Right lung (tissue), 5 donors: ENCODE data around the gene NKAIN2. TPM values are rescaled to one million over a fixed set of nuclear protein-coding genes. Genes with fewer than 3 reads are reported as not detected.
A peak's percentile ranks its signal among the peaks of the same experiment; 100 is the strongest.
"Not testable (repeated sequence)": the region's sequence is repeated elsewhere in the genome, so short reads cannot be mapped to it uniquely, and the experiment has no call there.

ENCODE experiments used
- DNase-seq, 2 donors: peaks; one replicate each; pipeline ENCODE4 v3.0.0-alpha.2; 2013
- polyA plus RNA-seq, 5 donors: library from polyadenylated mRNA; unstranded; fragments of 120-200 nt; gene quantifications; one replicate each; pipeline versions ENCODE4 v1.2.1 to v1.2.3, GENCODE V29; 2013; ENCODE audit warnings: inconsistent platforms in 1 of 5, low replicate concordance in 1 of 5; ENCODE audit not compliant: insufficient read length in 5 of 5, insufficient read depth in 1 of 5

NKAIN2 gene
- polyA plus RNA-seq, 5 donors: 8.1 to 27.3 (median 18.8) TPM

DNA sequence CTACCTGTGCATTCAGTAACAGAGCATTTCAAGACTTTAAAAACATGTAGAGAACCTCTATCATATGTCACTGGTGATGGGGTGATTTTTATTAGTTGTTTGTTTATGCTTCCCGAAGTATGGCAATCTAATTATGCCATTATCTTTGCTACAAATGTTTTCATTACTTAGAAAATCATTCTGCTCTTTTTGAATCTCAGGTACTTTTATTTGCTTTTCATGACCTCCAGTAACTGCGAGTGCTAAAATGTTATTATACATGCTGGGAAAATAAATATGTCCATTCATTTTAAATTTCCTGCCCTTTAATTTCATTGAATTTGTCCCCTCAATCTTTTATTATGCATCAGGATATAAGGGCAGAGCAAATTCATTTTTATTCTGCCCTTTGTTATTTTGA is 515.7 kb downstream of the NKAIN2 start:
- DNase-seq: no peak

DNA sequence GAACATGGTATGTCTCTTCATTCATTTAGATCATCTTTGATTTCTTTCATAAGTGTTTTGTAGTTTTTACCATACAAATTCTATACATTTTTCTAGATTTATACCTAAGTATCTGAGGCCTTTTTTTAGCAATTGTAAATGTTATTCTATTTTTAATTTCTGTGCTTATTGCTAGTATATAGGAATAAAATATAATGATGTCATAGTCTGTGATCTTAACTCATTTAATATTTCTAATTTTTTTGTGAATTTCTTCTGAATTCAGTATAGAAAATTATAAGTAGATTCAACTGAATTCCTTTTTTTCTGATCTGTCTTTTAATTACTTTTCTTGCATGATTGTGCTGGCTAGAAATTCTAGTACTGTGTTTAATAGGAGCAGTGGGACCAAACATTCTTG is 520.6 kb downstream of the NKAIN2 start:
- no peak for DNase-seq

DNA sequence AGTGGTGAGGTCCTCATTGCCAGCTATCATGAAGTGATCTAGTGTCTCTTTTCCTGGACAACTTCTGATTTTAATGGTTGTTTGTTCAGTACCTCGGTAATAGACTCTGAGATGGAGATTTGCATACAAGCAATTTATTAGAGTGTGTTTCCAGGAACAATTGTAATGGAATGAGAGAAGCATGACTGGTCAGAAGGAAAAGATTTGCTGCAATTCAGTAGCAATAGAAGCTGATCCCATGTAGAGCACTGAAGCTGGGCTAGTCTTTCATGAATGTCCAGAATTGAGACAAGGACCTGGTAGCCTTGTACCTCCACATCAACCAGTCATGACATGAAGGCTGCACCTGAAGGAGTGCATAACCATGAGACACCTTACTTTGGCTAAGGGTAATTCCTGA is 526.5 kb downstream of the NKAIN2 start:
- no peak for DNase-seq

DNA sequence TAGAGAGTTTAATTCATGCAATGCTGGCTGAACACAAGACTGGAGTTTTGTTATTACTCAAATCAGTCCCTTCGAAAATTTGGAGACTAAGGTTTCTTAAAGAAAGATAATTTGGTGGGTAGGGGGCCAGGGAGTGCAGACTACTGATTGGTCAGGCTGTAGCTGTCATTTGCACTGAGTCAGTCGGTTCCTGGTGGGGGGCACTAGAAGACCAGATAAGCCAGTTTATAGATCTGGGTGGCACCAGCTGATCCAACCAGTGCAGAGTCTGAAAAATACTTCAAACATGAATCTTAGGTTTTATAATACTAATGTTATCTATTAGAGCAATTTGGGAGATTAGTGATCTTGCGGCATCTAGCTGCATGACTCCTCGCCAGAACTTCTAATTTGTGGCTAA is 530.7 kb downstream of the NKAIN2 start:
- no peak for DNase-seq

DNA sequence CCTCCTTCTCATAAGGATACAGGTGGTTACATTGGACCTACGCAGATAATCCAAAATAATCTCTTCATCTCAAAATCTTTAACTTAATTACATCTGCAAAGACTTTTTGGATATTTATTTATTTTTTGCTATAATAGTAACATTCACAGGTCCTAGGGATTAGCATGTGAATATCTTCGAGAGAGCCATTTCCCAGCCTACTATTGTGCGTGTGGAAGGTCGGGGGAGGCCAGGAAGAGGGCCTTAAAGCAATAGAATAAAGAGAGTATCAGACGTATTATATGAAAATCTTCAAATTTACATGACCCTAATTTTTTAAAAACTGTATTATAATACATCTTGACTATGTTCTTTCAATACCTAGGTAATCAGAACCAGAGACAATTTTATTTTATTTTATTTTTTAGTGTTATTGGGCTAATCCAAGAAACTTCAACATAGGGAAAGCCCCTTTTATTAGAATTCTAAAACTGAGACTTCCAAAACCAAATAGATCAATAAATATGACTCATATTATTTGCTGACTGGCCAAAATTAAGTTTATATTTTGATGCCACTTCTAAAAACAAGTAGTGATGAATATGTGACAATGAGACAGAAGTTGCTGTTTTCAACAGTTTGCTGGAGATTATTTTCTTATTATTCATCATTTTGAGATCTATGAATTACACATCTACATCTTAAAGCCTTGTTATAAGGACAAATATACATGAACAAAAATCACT is 536.1 kb downstream of the NKAIN2 start:
- DNase-seq: no peak

DNA sequence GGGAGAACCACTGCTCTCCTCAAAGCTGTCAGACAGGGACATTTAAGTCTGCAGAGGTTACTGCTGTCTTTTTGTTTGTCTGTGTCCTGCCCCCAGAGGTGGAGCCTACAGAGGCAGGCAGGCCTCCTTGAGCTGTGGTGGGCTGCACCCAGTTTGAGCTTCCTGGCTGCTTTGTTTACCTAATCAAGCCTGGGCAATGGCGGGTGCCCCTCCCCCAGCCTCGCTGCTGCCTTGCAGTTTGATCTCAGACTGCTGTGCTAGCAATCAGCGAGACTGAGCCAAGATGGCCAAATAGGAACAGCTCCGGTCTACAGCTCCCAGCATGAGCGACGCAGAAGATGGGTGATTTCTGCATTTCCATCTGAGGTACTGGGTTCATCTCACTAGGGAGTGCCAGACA is 544.7 kb downstream of the NKAIN2 start:
- DNase-seq: not testable (repeated sequence)

DNA sequence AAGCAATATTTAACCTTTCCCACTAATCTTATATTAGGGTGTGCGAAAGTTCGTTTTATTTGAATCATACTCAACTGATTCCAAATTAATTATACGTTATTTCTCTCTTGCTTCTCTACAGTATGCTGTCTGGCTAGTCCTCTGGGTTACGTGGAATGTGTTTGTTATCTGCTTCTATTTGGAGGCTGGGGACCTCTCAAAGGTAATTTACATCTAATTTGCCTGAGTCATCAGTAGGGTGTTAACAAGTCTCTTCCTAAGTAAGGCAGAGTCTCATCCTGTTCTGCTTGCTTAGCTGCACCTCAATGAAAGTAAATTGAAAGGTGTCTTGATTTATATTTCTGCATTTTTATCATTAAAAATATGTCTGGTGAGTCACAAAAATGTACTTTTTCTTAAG is 551.5 kb downstream of the NKAIN2 start:
- no peak for DNase-seq

DNA sequence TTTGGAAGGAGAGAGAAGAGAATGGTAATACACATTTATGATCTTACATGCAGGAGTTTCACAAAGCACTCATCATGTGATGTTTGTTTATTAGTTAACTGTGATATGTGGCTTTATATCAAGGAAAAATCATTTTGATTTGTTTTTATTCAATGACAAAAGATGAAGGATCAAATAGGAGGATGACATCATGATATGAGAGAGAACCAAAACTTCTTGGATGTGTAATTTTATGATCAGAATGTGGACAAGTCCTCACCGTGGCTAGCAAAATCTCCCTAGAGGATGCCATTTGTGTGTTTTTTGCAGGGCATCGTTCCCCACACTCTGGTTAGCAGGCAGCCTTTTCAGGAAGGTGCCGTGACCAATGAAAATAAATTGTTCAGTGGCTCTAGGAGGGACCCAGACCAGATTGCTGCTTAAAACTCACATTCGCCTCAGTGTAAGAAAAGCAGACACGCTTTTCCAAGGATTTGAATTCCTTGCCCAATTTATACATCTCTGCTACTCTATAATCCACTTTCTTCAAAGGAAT is 552.7 kb downstream of the NKAIN2 start:
- DNase-seq: no peak

DNA sequence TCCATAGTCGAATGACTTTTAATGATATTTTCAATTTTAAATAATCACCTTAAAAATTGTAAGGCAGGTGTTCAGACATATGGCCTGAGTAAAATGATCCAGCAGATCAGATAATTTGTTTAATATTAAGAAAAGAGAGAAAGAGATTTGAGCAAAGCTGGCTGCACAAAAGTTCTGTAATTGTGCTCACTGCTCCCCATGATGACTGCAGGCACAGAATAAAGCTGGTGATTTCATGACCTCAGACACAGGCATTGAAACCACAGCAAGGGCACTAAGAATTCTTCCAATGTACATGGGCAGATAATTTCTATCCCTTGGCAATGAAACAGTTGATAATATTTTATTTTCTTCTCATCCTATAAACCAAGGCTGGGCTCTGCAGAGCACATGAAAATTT is 553.1 kb downstream of the NKAIN2 start:
- DNase-seq: no peak

DNA sequence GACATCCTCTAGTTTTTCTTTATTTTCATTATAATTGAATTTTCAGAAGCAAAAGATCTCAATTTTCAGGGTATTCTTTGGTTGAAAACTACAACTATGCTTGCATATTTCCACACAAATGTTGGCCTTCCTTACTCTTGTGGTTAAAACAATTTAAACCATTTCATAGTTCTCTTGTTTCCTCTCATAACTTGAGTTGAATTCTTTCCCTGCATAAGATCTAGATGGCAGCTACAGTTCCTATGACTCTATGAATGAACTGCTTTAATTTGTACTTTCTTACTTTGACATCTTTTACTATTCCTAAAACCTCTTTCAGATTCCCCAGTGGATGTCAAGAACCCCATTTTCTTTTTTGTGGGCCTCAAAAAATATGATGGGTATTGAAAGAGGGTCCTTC is 564.5 kb downstream of the NKAIN2 start:
- DNase-seq: no peak

DNA sequence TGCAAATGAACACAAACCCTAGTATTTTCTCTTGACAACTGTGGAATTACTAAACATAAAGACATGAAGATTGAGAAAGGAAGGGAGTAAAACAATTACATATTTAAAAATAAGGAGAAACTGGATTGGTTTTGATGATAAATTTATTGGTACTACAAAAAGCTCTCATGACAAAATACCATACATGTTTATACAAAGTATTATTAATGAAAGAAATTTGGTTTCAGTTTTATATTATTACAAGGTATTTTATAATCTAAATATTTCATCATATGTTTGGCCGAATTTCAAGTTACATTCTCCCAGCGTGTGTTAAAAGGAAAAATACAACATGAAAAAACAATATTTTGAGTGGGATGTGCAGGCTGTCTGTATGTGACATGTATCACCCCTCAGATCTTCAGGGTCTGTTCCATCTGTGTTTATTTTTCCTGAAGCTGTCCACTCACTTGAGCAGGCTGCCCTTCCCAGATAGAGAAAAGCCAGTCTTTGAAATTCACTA is 568.4 kb downstream of the NKAIN2 start:
- DNase-seq: peak; percentile 49 to 54

DNA sequence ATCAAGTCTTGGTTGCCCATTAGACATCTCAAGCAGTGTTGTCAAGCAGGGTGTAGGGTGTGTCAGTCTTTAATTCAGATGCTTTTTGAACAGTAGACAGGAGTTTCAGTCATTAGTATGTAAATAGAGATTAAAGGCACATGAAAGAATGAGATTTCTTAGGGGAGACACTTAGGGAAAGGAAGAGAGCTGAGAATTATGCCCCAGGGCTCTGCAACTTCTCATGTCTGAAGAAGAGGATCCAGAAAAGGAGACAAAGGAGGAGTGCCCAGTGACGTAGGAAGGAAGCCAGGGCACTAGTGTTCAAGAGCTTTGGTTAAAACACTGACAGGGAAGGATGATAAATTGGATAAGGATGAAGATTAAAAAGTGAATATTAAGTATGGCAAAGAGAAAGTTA is 569.7 kb downstream of the NKAIN2 start:
- no peak for DNase-seq

DNA sequence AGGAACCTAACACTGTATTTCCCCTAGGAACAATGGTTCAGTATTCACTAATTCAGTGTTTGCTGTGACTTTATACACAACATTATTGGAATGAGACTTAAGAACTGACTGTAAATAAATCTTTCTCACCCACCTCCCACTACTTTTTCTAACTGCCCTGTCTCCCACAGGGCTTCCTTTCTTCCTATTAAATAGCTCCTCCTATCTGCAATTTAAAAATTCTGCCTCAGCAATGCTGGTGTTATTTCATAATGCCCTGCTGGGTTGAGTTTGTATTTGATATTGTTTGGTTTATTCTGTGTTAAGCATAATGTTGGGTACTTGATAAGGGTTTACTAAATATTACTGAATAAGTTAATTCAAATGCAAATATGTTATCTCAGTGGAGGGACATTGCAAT is 585.5 kb downstream of the NKAIN2 start:
- DNase-seq: no peak

DNA sequence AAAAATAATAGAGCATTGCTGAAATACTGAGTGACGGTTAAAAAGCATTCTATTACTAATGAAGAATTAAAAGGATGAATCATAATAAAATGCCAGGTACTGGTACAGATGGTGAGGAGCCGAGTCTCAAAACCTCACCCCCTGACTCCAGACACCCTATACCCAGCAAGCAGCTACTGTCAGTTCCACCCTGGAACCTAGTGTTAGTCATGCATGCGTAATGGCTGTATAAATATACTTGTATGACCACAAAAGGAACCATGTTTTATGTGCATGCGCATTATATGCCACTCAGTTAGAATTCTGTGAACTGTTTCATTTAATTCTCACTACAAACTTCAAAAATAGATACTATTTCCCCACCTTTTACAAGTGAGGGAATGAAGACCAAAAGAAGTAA is 589.9 kb downstream of the NKAIN2 start:
- DNase-seq: no peak

DNA sequence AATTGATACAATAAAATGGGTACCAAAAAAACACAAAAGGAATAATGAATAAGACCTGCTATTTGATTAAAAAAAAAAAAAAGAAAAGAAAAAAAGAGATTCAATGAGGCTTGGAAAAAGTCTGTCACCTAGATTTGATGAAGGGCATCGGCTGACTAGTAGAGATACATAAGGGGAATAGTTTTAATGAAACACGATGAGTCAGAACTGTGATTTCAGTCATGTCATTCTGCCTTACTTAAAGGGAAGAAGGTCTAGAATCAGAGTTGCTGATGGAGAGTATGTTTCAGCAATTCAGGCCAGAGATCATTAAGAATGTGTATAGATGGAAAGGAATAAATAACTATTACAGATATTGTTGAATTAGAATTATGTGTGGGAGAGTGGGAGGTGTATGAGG is 592.7 kb downstream of the NKAIN2 start:
- no peak for DNase-seq

DNA sequence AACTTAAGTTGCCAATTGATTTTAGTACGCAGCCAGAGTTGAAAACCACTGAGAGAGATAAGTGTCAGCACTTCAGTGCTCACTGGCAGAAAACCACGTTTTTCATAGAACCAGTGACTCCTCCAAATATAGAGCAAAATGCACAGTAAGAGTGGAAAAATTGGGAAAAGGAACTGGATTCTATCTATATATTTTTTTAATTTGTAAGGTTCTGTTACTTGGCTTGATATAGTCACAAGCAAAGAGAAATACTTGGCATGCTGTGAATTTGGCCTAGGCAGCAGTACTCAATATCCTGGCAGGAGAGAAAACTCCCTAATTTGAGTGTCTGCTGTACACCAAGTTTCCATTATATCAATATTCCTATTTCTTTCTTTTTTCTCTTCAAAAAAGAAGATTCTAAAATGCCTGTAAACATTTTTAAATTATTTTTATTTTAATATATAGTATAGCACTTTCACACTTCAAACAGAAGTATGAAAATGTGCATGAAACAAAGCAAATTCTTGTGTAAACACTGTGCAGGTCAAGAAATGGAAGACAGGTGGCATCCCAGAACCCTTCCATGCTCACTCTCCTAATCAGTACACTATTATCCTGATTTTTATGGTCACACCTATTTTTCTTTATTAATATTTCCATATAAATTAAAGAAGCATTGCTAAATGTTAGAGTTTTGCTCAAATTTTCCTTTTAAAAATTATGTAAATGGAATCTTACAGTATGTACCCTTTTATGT is 596.8 kb downstream of the NKAIN2 start:
- no peak for DNase-seq

DNA sequence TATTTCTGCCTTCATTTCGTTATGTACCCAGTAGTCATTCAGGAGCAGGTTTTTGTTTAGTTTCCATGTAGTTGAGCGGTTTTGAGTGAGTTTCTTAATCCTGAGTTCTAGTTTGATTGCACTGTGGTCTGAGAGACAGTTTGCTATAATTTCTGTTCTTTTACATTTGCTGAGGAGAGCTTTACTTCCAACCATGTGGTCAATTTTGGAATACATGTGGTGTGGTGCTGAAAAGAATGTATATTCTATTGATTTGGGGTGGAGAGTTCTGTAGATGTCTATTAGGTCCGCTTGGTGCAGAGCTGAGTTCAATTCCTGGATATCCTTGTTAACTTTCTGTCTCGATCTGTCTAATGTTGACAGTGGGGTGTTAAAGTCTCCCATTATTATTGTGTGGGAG is 606.8 kb downstream of the NKAIN2 start:
- DNase-seq: not testable (repeated sequence)

DNA sequence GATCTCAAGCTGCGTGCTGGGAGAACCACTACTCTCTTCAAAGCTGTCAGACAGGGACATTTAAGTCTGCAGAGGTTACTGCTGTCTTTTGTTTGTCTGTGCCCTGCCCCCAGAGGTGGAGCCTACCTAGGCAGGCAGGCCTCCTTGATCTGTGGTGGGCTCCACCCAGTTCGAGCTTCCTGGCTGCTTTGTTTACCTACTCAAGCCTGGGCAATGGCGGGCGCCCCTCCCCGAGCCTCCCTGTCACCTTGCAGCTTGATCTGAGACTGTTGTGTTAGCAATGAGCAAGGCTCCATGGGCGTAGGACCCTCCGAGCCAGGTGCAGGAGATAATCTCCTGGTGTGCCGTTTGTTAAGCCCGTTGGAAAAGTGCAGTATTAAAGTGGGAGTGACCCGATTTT is 609.0 kb downstream of the NKAIN2 start:
- DNase-seq: not testable (repeated sequence)

DNA sequence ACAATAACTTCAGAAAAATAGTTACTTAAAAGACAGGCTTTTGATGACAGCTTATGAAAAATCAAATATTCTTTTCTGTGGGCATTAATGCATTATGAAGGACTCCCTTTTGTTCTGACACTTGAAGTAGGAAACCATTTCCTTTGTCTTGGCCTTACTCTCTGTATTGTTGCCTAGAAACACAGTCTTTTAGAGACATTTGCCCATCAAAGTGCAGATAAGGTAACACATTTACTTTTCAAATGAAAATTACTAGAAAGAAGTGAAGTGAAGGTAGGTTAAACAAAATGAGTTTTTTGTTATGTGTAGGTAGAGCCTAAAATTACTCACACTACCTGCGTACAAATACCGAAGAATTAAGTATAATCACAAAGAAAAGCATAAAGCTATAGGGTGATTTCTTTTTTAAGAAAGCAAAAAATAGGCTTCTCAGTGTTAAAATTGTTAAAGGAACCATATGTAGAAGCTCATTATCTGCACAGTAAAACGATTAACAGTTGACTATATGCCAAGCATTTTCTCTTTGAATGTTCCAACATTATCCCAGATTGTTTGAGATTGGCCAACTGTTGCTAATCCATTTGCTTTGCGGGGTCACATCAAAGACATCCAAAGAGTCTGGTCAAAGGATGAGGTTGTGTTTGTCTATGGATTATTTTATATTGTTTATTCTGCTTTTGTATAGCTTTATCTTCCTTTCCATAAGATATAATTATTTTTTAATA is 616.6 kb downstream of the NKAIN2 start:
- peak; percentile 76 to 80 for DNase-seq

DNA sequence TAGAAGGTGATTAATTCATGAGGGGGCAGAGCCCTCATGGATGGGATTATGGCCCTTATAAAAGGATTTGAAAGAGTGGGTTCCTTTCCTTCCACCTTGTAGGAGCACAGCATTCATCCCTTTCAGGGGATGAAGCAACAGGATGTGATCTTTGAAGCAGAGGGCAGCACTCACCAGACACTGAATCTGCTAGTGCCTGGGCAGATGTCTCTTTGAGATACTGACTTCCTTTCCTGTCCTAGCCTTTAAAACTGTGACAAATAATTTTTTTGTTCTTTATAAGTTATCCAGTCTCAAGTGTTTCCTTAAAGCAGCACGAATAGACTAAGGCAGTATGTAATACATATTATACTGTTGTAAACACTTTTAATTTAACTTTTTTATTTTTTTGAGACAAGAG is 620.0 kb downstream of the NKAIN2 start:
- no peak for DNase-seq

DNA sequence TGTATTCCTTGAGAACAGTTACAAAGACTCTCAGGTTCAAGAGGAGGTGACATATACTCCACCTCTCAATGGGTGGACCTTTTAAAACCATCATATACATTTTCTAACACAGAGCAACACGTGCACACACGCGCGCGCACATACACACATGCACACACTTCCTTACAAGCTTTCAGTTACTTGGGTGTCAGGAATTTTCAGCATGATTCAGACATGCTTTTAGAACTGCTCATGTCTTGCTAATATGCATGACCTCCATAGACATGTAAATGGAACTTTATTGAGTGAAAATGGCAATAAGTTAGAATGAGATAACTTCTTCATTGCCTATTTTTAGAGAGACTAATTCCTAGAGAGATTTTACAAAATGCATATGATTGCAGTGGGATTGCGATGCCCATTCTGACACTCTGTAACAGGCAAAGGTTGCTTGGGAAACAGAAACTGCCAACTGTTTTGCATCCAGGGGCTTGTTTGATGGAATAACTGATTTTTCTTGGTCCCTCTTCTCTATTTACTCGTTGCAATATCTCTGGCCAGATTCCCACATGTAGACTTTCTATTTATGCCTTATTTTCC is 627.2 kb downstream of the NKAIN2 start:
- DNase-seq: no peak

DNA sequence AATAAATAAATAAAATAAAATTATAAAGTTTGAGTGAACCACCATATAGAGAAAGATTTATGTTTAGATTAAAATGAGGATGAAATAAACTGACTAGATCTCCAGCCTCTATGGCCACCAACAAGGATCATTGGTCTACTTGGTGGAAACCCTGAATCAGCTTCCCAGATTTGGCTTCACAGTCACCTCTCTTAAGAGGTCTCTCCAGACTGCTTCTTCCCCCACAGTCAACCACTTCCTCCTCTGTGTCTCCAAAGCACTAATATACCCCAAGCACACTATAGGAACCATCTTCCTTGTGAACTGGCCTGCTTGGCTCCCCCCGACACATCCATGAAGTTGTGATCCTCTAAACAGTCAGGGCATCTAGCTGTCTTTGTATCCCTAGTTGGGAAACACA is 629.0 kb downstream of the NKAIN2 start:
- no peak for DNase-seq
